Measurements from ENCODE around the gene PCDHGA4.
"Not testable (repeated sequence)": the region's sequence is repeated elsewhere in the genome, so short reads cannot be mapped to it uniquely, and the experiment has no call there.

The PCDHGA4 gene

GRCh38 chr5:141354900-141355469 lies at the start of gene PCDHGA4:
PCDHGA4 (plus strand) TSS chr5:141355021; CDS start chr5:141355108, 87 bp downstream.
- no peak for DNase-seq (ENCODE audit: low read depth in 2 of 2)

- no peak for DNase-seq (ENCODE audit: low read depth in 2 of 2)
Observed at GRCh38 chr5:141306630-141307029, 48.2 kb upstream of the PCDHGA4 start.

GRCh38 chr5:141313711-141314110 lies 41.1 kb upstream of the PCDHGA4 start:
- DNase-seq (ENCODE audit: low read depth in 2 of 2), result no peak

GRCh38 chr5:141316963-141317362 lies 37.9 kb upstream of the PCDHGA4 start:
- DNase-seq (ENCODE audit: low read depth in 2 of 2), result not testable (repeated sequence)

GRCh38 chr5:141319202-141319601 lies 35.6 kb upstream of the PCDHGA4 start:
- no peak for DNase-seq (ENCODE audit: low read depth in 2 of 2)

GRCh38 chr5:141319699-141320098 lies 35.1 kb upstream of the PCDHGA4 start:
- no peak for DNase-seq (ENCODE audit: low read depth in 2 of 2)

- DNase-seq (ENCODE audit: low read depth in 2 of 2), result peak; percentile 79 to 81
Observed at GRCh38 chr5:141320225-141321169, 34.3 kb upstream of the PCDHGA4 start, which contains the start of gene TAF7. TAF7 (minus strand) TSS chr5:141320784; CDS start chr5:141320044, 740 bp downstream.

GRCh38 chr5:141322261-141322660 lies 32.6 kb upstream of the PCDHGA4 start:
- DNase-seq (ENCODE audit: low read depth in 2 of 2), result no peak

- no peak for DNase-seq (ENCODE audit: low read depth in 2 of 2)
Observed at GRCh38 chr5:141326088-141326854, 28.6 kb upstream of the PCDHGA4 start.

GRCh38 chr5:141328231-141328630 lies 26.6 kb upstream of the PCDHGA4 start:
- DNase-seq (ENCODE audit: low read depth in 2 of 2), result no peak

- no peak for DNase-seq (ENCODE audit: low read depth in 2 of 2)
Observed at GRCh38 chr5:141330299-141331080, 24.3 kb upstream of the PCDHGA4 start, which contains the start of gene PCDHGA1. PCDHGA1 (plus strand) TSS chr5:141330514.

- not testable (repeated sequence) for DNase-seq (ENCODE audit: low read depth in 2 of 2)
Observed at GRCh38 chr5:141332571-141332970, 22.2 kb upstream of the PCDHGA4 start.

GRCh38 chr5:141338538-141339306 lies 16.1 kb upstream of the PCDHGA4 start, which contains the start of gene PCDHGA2:
PCDHGA2 (plus strand) TSS chr5:141338760.
- no peak for DNase-seq (ENCODE audit: low read depth in 2 of 2)

GRCh38 chr5:141340781-141341354 lies 14.0 kb upstream of the PCDHGA4 start:
- DNase-seq (ENCODE audit: low read depth in 2 of 2), result not testable (repeated sequence)

GRCh38 chr5:141342773-141343172 lies 12.0 kb upstream of the PCDHGA4 start:
- no peak for DNase-seq (ENCODE audit: low read depth in 2 of 2)

- no peak for DNase-seq (ENCODE audit: low read depth in 2 of 2)
Observed at GRCh38 chr5:141343242-141343952, 11.4 kb upstream of the PCDHGA4 start, which contains the start of gene PCDHGA3. PCDHGA3 (plus strand) TSS chr5:141343829; CDS start chr5:141344034, 205 bp downstream.

- no peak for DNase-seq (ENCODE audit: low read depth in 2 of 2)
Observed at GRCh38 chr5:141343953-141344463, 10.8 kb upstream of the PCDHGA4 start.

- no peak for DNase-seq (ENCODE audit: low read depth in 2 of 2)
Observed at GRCh38 chr5:141345327-141345726, 9.5 kb upstream of the PCDHGA4 start.

GRCh38 chr5:141346017-141346416 lies 8.8 kb upstream of the PCDHGA4 start:
- not testable (repeated sequence) for DNase-seq (ENCODE audit: low read depth in 2 of 2)

Data from fibroblast of skin of left biceps (primary cell).